CD4-positive, alpha-beta T cell treated with Interleukin-15 for 1 hour (primary cell): ENCODE measurements around the gene STUM.

ENCODE experiments used
- DNase-seq: peaks from one replicate; pipeline ENCODE4 v3.0.0-alpha.2; 2020

Gene STUM

GRCh38 chr1:226643177-226643576, 94.6 kb downstream of the STUM start:
- peak; percentile 59 for DNase-seq

- peak; percentile 63 for DNase-seq
These were observed 95.3 kb downstream of the STUM start for GRCh38 chr1:226643611-226644540.

GRCh38 chr1:226644541-226645176, 96.1 kb downstream of the STUM start:
- no peak for DNase-seq

GRCh38 chr1:226645279-226645976, 96.9 kb downstream of the STUM start:
- no peak for DNase-seq

- DNase-seq, result no peak
These were observed 97.7 kb downstream of the STUM start for GRCh38 chr1:226646026-226646869.

GRCh38 chr1:226646870-226647449, 98.4 kb downstream of the STUM start:
- no peak for DNase-seq

- no peak for DNase-seq
These were observed 99.2 kb downstream of the STUM start for GRCh38 chr1:226647719-226648118.

GRCh38 chr1:226648421-226648820, 99.9 kb downstream of the STUM start:
- DNase-seq, result no peak

- no peak for DNase-seq
These were observed 100.7 kb downstream of the STUM start for GRCh38 chr1:226649244-226649643.

- DNase-seq, result peak; percentile 49
These were observed 101.2 kb downstream of the STUM start for GRCh38 chr1:226649780-226650179.

- no peak for DNase-seq
These were observed 101.8 kb downstream of the STUM start for GRCh38 chr1:226650236-226650841.

- no peak for DNase-seq
These were observed 102.6 kb downstream of the STUM start for GRCh38 chr1:226651041-226651731.

GRCh38 chr1:226651732-226652105, 103.2 kb downstream of the STUM start:
- DNase-seq, result no peak

- DNase-seq, result no peak
These were observed 104.0 kb downstream of the STUM start for GRCh38 chr1:226652613-226653012.

GRCh38 chr1:226653311-226653921, 104.9 kb downstream of the STUM start:
- peak; percentile 74 for DNase-seq

GRCh38 chr1:226654046-226654667, 105.6 kb downstream of the STUM start:
- no peak for DNase-seq

GRCh38 chr1:226654668-226655055, 106.1 kb downstream of the STUM start:
- DNase-seq, result no peak

GRCh38 chr1:226655251-226656163, 106.9 kb downstream of the STUM start:
- peak; percentile 36 for DNase-seq

GRCh38 chr1:226656201-226656600, 107.6 kb downstream of the STUM start:
- no peak for DNase-seq
